ENCODE measurements around the gene LRIG2.

The LRIG2 gene

DNA sequence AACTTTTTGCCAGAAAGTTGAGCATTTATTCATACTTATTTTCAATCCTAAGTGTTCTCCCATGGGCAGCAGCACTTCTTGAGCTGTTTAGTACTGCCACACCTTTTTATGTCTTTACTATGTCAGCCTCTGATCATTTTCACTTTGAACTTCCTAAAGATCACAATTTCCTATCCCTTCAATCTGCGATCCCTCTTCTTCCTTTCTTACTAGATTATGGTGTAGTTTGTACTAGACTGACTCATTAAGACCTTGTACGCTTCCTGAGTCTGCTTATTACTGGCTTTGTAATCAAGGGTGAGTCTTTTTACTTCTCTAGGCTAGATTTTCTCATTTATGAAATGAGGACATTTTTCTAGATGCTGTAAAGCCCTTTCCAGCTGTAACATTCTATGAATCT is 55.1 kb downstream of the LRIG2 start:
- no peak overlapping the region for H3K4me3 ChIP-seq
- DNase-seq (ENCODE audit: low spot score): no peak
- no peak overlapping the region for H3K27ac ChIP-seq
- TF ChIP-seq, protein P1, sequence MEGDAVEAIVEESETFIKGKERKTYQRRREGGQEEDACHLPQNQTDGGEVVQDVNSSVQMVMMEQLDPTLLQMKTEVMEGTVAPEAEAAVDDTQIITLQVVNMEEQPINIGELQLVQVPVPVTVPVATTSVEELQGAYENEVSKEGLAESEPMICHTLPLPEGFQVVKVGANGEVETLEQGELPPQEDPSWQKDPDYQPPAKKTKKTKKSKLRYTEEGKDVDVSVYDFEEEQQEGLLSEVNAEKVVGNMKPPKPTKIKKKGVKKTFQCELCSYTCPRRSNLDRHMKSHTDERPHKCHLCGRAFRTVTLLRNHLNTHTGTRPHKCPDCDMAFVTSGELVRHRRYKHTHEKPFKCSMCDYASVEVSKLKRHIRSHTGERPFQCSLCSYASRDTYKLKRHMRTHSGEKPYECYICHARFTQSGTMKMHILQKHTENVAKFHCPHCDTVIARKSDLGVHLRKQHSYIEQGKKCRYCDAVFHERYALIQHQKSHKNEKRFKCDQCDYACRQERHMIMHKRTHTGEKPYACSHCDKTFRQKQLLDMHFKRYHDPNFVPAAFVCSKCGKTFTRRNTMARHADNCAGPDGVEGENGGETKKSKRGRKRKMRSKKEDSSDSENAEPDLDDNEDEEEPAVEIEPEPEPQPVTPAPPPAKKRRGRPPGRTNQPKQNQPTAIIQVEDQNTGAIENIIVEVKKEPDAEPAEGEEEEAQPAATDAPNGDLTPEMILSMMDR (IDR thresholded peaks at IDR 0.05): no peak

DNA sequence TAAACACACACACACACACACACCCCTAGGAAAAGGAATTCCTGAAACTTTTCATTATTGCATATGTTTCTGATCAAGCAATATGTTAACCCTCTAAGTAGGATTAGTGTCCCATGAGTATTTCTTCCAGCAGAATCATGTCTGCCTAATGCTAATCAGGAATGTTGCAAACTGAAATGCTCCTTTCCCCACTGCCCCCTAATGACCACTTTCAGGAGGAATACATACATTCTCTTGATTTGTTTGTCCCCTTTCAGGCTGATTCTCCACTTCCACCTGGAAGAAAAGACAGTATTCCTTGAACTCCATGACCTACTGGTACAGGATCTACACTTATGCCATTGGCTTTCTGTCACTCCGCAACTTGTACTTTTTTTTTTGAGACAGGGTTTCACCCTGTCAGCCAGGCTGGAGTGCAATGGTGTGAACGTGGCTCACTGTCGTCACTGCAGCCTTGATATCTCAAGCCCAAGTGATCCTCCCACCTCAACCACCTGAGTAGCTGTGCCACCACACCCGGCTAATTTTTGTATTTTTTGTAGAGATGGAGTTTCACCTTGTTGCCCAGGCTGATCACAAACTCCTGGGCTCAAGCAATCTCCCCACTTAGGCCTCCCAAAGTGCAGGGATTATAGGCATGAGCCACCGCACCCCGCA is 56.7 kb downstream of the LRIG2 start:
- no peak overlapping the region for H3K4me3 ChIP-seq
- no peak overlapping the region for H3K27ac ChIP-seq
- no peak for DNase-seq (ENCODE audit: low spot score)
- TF ChIP-seq, protein P1 (IDR thresholded peaks at IDR 0.05): no peak

DNA sequence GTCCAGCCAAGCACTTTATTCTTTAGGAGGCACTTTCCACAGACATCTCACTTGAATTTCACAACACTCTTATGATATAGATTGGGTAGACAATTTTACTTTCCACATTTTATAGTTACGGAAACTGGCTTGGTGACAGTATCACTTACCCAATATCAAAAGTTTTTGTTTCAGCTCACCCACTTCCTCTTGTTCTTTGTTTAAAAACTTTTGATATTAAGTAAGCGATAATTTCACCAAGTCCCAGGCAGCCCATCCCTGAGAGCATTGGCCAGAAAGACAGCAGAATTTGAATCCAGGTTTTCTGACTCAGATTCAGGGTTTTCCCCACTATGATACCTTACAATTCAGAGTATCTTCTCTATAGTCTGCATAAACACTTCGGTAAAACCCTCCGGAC is 60.0 kb downstream of the LRIG2 start:
- TF ChIP-seq, protein P1 (IDR thresholded peaks at IDR 0.05): no peak
- no peak for DNase-seq (ENCODE audit: low spot score)
- no peak overlapping the region for H3K4me3 ChIP-seq
- no peak overlapping the region for H3K27ac ChIP-seq

DNA sequence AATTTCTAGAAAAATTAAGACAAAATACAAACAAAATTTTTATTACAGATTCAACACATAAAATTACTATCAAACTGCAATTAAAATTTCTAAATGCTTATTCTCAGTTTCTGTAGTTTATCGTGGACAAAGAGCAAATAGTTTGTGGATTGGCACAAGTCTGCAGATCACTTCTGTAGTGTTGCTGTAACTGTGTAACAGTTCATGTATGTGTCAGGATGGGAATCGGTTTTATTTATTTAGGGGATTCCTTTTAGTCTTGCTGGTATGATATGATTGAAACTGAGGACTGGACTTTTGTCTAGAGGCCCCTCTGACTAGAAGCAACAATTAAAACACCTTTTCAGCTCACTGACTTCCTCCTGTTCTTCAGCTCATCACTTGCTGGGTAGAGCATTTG is 60.8 kb downstream of the LRIG2 start:
- no peak overlapping the region for H3K27ac ChIP-seq
- TF ChIP-seq, protein P1 (IDR thresholded peaks at IDR 0.05): no peak
- DNase-seq (ENCODE audit: low spot score): no peak
- no peak overlapping the region for H3K4me3 ChIP-seq

DNA sequence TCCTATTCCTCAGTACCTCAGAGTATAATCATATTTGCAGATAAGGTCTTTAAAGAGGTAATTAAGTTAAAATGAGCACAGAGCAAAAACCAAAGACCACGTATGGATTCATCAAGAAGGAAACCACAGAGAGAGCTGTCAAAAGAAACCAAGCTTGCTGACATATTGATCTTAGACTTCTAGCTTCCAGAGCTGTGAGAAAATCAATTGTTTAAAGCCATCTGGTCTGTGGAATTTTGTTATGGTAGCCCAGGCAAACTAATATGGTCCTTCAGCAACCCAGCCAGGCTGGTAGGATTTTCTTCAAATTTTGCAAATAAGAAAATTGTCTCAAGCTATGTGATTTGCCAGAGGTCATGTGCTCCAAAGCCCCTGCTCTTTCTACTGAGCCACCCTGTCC is 62.5 kb downstream of the LRIG2 start:
- TF ChIP-seq, protein P1 (IDR thresholded peaks at IDR 0.05): no peak
- Histone ChIP-seq H3K4me3 (no peak overlapping the region), H3K27ac (no peak overlapping the region)
- DNase-seq (ENCODE audit: low spot score): no peak

DNA sequence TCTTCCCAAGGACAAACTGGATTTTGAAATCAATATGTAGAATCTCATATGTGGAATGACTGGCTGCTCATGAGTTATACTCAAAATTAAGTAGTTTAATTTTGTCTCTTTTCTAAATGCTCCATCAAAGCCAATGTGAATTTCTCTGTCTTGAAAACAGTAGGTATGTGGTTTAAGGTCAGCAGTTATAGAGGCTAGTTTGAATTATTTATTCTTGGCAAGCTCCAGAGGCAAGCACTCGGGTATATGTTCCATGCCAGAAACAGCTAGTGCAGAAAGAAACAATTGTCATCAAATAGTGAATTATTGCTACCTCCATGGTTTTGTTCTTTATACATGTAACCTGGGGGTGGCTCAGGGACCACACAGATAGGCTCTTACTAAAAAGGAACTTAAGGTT is 63.5 kb downstream of the LRIG2 start:
- no peak for DNase-seq (ENCODE audit: low spot score)
- TF ChIP-seq, protein P1 (IDR thresholded peaks at IDR 0.05): no peak
- H3K27ac ChIP-seq: no peak overlapping the region
- no peak overlapping the region for H3K4me3 ChIP-seq

DNA sequence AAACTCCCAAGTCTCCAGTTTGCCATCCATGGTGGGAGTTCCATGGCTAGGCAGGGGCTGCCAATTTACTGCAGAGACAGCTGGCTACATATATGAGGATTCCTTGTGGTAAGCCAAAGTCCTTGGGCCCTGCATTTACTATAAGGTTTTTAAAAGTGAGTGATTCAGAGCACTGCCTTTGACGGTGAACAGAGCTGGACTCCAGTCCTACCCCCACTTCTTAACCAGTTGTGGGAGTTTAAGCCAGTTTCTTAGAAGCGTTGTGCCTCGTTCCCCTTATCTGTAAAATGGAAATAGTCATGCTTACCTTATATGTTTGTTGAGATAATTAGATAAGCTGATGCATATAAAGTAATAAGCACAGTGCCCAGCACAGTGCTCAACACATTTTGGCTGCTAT is 64.6 kb downstream of the LRIG2 start:
- TF ChIP-seq, protein P1 (IDR thresholded peaks at IDR 0.05): no peak
- Histone ChIP-seq H3K27ac (no peak overlapping the region), H3K4me3 (no peak overlapping the region)
- DNase-seq (ENCODE audit: low spot score): no peak

All from coronary artery (tissue), 2 donors.